Fibroblast of pulmonary artery (primary cell): ENCODE measurements around the gene ZNF850.
"Not testable (repeated sequence)": the region's sequence is repeated elsewhere in the genome, so short reads cannot be mapped to it uniquely, and the experiment has no call there.

Experiments
- DNase-seq: peaks from one replicate; pipeline ENCODE4 v3.0.0-alpha.2; 2010; ENCODE audit warnings: low read depth
- H3K4me3 ChIP-seq: replicated peaks from 2 replicates; pipeline ENCODE4 v1.5.1; 2011; ENCODE audit warnings: low read depth, mild to moderate bottlenecking, control low read depth, low read length, moderate library complexity
- CTCF ChIP-seq: IDR thresholded peaks from 2 replicates; pipeline ENCODE4 v1.5.1; 2011; ENCODE audit warnings: mild to moderate bottlenecking, control low read depth, low read length, inconsistent platforms; ENCODE audit errors: missing control alignments

ZNF850 gene

GRCh38 chr19:36745870-36746269, 26.7 kb downstream of the ZNF850 start:
- no peak overlapping the region for H3K4me3 ChIP-seq
- no peak for DNase-seq
- no peak for TF ChIP-seq CTCF

- H3K4me3 ChIP-seq, DNase-seq: not testable (repeated sequence)
Observed at GRCh38 chr19:36736166-36736565, 36.4 kb downstream of the ZNF850 start.

GRCh38 chr19:36719687-36720556, 52.7 kb downstream of the ZNF850 start:
- no peak overlapping the region for H3K4me3 ChIP-seq
- peak; percentile 12 for DNase-seq
- TF ChIP-seq CTCF = no peak

- DNase-seq = no peak
- H3K4me3 ChIP-seq = no peak overlapping the region
- no peak for TF ChIP-seq CTCF
Observed at GRCh38 chr19:36709423-36709822, 63.2 kb downstream of the ZNF850 start.

GRCh38 chr19:36707134-36707533, 65.5 kb downstream of the ZNF850 start:
- TF ChIP-seq CTCF = no peak
- H3K4me3 ChIP-seq = no peak overlapping the region
- no peak for DNase-seq

- H3K4me3 ChIP-seq = peak overlapping the region; percentile 96
- TF ChIP-seq CTCF = no peak
- no peak for DNase-seq
Observed at GRCh38 chr19:36688058-36688457, 84.5 kb downstream of the ZNF850 start.

GRCh38 chr19:36687214-36688056, 85.2 kb downstream of the ZNF850 start, which contains the start of gene ZNF567:
Gene ZNF567, plus strand, starts transcription at chr19:36687612. Its CDS starts 7,256 bp downstream, at chr19:36694868.
- peak within 1 kb of the TSS; percentile 96 for H3K4me3 ChIP-seq
- TF ChIP-seq CTCF = no peak
- DNase-seq = peak; percentile 96
